ENCODE measurements around the gene POLR1F.

- TF ChIP-seq CTCF (IDR thresholded peaks at IDR 0.05) (no peak), POLR2AphosphoS5 (IDR thresholded peaks at IDR 0.05; ENCODE audit: low read depth, low read length) (no peak), SIN3A (IDR thresholded peaks at IDR 0.05; ENCODE audit: borderline replicate concordance, insufficient read depth, low read depth, low read length) (no peak), REST (IDR thresholded peaks at IDR 0.05; ENCODE audit: insufficient read depth in 1 of 2, low read depth in 2 of 2, low read length in 1 of 2) (no peak)
Measured at GRCh38 chr7:19700936-19701335, 7.9 kb downstream of the POLR1F start.
